Measurements from ENCODE around the gene TRIP12. TPM values are rescaled to one million over a fixed set of nuclear protein-coding genes. Genes with fewer than 3 reads are reported as not detected.

Gene TRIP12
- total RNA-seq, 1 experiment from 2014 or later: 166 TPM

DNA sequence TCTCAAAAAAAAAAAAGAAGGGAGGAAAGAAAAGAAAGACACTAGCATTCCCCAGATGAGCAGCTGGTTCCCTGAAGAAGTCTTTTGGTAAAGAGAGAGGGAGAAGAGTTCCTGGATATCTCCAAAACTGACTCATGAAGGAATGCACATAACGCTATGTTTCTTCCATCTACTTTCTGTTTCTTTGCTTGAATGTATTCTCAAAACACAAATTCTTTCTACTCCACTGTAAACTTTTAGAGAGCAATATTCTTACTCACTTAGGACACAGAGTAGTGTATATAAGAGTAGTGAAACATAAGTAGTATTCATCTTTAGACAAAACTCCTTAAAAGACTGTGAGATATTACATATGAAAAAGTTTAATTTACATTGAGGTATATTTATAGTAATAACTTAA lies 64.2 kb downstream of the TRIP12 start:
- Histone ChIP-seq H4K5ac (ENCODE audit: insufficient read length, low read depth, low read length) (no peak overlapping the region), H3K27ac (ENCODE audit: insufficient read length, low read depth, low read length) (no peak overlapping the region), H4K20me1 (ENCODE audit: control insufficient read depth, insufficient read depth, insufficient read length) (no peaks in the 10 kb centered on the region), H3K79me1 (ENCODE audit: insufficient read depth, low read depth, low read length, poor library complexity, severe bottlenecking) (peaks cover 2% of the 10 kb centered on the region), H2AK5ac (ENCODE audit: insufficient read length, low read length) (no peak overlapping the region), H4K91ac (ENCODE audit: insufficient read length, low read depth, low read length) (no peak overlapping the region), H3K23me2 (ENCODE audit: insufficient read length, low read depth, low read length, poor library complexity, severe bottlenecking) (no peaks in the 10 kb centered on the region), H3K79me2 (ENCODE audit: insufficient read depth, low read length) (no peaks in the 10 kb centered on the region; the same call in 1 of the 2 replicates), H2BK20ac (ENCODE audit: low read depth, low read length, poor library complexity, severe bottlenecking) (no peak overlapping the region), H3K23ac (ENCODE audit: insufficient read length, low read depth, low read length) (no peak overlapping the region), H3K27me3 (ENCODE audit: insufficient read depth, low read length) (no peaks in the 10 kb centered on the region), H2AFZ (ENCODE audit: low read length) (no peak overlapping the region), H3K9me3 (ENCODE audit: control insufficient read depth, low read depth, low read length) (no peaks in the 10 kb centered on the region), H4K8ac (replicated peaks; ENCODE audit: insufficient read length, low read depth, low read length) (no peak overlapping the region), H3K4ac (ENCODE audit: low read depth, low read length) (no peak overlapping the region), H3T11ph (ENCODE audit: low read length) (no peak overlapping the region), H3K4me1 (ENCODE audit: insufficient read depth, low read length) (no peaks in the 10 kb centered on the region), H3K9ac (ENCODE audit: extremely low read depth, insufficient read length, low read length) (no peak overlapping the region), H2BK5ac (ENCODE audit: insufficient read length, low read length) (no peak overlapping the region), H3K14ac (ENCODE audit: insufficient read depth, low read length) (no peak overlapping the region), H2BK15ac (ENCODE audit: low read depth, low read length) (no peak overlapping the region), H2BK120ac (ENCODE audit: low read depth, low read length, poor library complexity, severe bottlenecking) (no peak overlapping the region), H3K56ac (ENCODE audit: insufficient read length, low read depth, low read length) (no peak overlapping the region), H3K4me2 (ENCODE audit: insufficient read depth, insufficient read length, low read length) (no peak overlapping the region), H3K18ac (ENCODE audit: insufficient read length, low read depth, low read length) (no peak overlapping the region), H2BK12ac (ENCODE audit: insufficient read length, low read depth, low read length) (no peak overlapping the region)
- H3K9me3 Mint-ChIP-seq: no peaks in the 10 kb centered on the region
- TF ChIP-seq, protein P1, sequence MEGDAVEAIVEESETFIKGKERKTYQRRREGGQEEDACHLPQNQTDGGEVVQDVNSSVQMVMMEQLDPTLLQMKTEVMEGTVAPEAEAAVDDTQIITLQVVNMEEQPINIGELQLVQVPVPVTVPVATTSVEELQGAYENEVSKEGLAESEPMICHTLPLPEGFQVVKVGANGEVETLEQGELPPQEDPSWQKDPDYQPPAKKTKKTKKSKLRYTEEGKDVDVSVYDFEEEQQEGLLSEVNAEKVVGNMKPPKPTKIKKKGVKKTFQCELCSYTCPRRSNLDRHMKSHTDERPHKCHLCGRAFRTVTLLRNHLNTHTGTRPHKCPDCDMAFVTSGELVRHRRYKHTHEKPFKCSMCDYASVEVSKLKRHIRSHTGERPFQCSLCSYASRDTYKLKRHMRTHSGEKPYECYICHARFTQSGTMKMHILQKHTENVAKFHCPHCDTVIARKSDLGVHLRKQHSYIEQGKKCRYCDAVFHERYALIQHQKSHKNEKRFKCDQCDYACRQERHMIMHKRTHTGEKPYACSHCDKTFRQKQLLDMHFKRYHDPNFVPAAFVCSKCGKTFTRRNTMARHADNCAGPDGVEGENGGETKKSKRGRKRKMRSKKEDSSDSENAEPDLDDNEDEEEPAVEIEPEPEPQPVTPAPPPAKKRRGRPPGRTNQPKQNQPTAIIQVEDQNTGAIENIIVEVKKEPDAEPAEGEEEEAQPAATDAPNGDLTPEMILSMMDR (conservative IDR thresholded peaks at IDR 0.05): no peak
- no CpG with 5 or more reads among the region's 1 CpG for WGBS (ENCODE audit: extremely low coverage, insufficient read length, low lambda C conversion rate)
- H3K4me1 Mint-ChIP-seq: no peaks in the 10 kb centered on the region
- no peak overlapping the region for H3K4me3 Mint-ChIP-seq
- H3K27ac Mint-ChIP-seq: peak overlapping the region in 1 of 3 experiments; percentile 67; a peak in 1 of 7 replicates
- H3K27me3 Mint-ChIP-seq (ENCODE audit: low read depth): no peaks in the 10 kb centered on the region
- H3K36me3 Mint-ChIP-seq (ENCODE audit: insufficient read depth in 1 of 3, low read depth in 3 of 3): peaks cover 11 to 45% (median 33%) of the 10 kb centered on the region in 3 experiments; a peak in 6 of 7 replicates
- no peak for DNase-seq

All from H9 (cell line).